ENCODE results near the gene RBM43. TPM values are rescaled to one million over a fixed set of nuclear protein-coding genes. Genes with fewer than 3 reads are reported as not detected.

RBM43 gene
- total RNA-seq, 1 donor from 2014 or later, result 4.8 TPM

- peaks cover under 1% of the 10 kb centered on the region for H3K27me3 Mint-ChIP-seq
- TF ChIP-seq, protein P1, sequence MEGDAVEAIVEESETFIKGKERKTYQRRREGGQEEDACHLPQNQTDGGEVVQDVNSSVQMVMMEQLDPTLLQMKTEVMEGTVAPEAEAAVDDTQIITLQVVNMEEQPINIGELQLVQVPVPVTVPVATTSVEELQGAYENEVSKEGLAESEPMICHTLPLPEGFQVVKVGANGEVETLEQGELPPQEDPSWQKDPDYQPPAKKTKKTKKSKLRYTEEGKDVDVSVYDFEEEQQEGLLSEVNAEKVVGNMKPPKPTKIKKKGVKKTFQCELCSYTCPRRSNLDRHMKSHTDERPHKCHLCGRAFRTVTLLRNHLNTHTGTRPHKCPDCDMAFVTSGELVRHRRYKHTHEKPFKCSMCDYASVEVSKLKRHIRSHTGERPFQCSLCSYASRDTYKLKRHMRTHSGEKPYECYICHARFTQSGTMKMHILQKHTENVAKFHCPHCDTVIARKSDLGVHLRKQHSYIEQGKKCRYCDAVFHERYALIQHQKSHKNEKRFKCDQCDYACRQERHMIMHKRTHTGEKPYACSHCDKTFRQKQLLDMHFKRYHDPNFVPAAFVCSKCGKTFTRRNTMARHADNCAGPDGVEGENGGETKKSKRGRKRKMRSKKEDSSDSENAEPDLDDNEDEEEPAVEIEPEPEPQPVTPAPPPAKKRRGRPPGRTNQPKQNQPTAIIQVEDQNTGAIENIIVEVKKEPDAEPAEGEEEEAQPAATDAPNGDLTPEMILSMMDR (IDR thresholded peaks at IDR 0.05), result no peak
- DNase-seq, result no peak
- no peaks in the 10 kb centered on the region for H3K4me1 Mint-ChIP-seq
- intact Hi-C loops (cut with micrococcal nuclease), result no loop called here
- H3K27ac Mint-ChIP-seq, result no peak overlapping the region
- H3K9me3 Mint-ChIP-seq, result no peaks in the 10 kb centered on the region
- POLR2A ChIA-PET, result no interaction called here
- no peak for ATAC-seq (ENCODE audit: low read depth)
- CTCF ChIA-PET, result no interaction called here
- no peaks in the 10 kb centered on the region for H3K36me3 Mint-ChIP-seq (ENCODE audit: low read depth)
- no peak overlapping the region for H3K4me3 Mint-ChIP-seq
Observed at GRCh38 chr2:151207100-151207499, 54.6 kb downstream of the RBM43 start.

- no peak overlapping the region for H3K4me3 Mint-ChIP-seq
- ATAC-seq (ENCODE audit: low read depth), result no peak
- intact Hi-C loops (cut with micrococcal nuclease), result no loop called here
- TF ChIP-seq, protein P1 (IDR thresholded peaks at IDR 0.05), result no peak
- DNase-seq, result no peak
- ChIA-PET CTCF (no interaction called here), POLR2A (no interaction called here)
- no peaks in the 10 kb centered on the region for H3K4me1 Mint-ChIP-seq
- no peak overlapping the region for H3K27ac Mint-ChIP-seq
- no peaks in the 10 kb centered on the region for H3K9me3 Mint-ChIP-seq
- H3K27me3 Mint-ChIP-seq, result no peaks in the 10 kb centered on the region
- H3K36me3 Mint-ChIP-seq (ENCODE audit: low read depth), result no peaks in the 10 kb centered on the region
Observed at GRCh38 chr2:151206446-151206968, 55.2 kb downstream of the RBM43 start.

DNA sequence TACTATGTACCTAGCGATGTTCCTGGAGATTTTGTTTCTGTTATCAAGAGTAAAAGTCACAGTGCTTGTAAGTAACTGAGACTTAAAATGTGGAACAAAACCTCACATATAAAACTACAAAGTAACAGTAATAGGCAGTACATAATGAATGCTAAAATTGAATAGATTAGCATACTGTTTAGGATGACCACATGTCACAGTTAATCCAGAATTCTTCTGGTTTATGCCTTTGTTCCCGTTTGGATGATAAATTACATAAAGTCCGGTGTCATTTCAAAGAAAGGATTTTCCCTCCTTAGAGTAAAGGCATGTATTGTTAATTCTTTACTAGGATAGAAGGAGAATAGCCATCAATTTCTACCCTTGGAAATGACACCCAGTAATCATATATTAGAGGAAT is 56.1 kb downstream of the RBM43 start:
- TF ChIP-seq, protein P1 (IDR thresholded peaks at IDR 0.05), result no peak
- no peak for DNase-seq
- no peaks in the 10 kb centered on the region for H3K36me3 Mint-ChIP-seq (ENCODE audit: low read depth)
- ChIA-PET CTCF (no interaction called here), POLR2A (no interaction called here)
- intact Hi-C loops (cut with micrococcal nuclease), result no loop called here
- H3K27me3 Mint-ChIP-seq, result no peaks in the 10 kb centered on the region
- H3K4me1 Mint-ChIP-seq, result no peaks in the 10 kb centered on the region
- H3K27ac Mint-ChIP-seq, result no peak overlapping the region
- H3K9me3 Mint-ChIP-seq, result no peaks in the 10 kb centered on the region
- no peak for ATAC-seq (ENCODE audit: low read depth)
- H3K4me3 Mint-ChIP-seq, result no peak overlapping the region

DNA sequence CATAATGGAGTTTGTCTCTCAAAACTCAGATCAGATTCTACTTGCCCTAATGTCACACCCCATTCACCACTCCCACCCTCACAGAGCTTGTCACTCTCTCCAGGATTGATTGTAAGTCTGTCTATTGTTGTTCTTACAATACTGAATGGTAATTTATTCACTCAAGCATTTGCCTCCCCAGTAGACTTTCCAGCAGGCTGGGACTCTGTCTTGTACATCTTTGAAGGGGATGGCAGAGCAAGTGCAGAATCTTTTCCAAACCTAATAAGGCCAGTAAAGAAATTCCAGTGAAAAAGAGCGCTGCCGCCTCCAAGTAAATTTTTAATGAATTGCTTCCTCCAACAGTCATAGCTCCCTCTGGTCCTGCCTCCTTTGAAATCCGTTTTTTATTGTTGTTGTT is 56.9 kb downstream of the RBM43 start:
- no peaks in the 10 kb centered on the region for H3K9me3 Mint-ChIP-seq
- H3K36me3 Mint-ChIP-seq (ENCODE audit: low read depth), result no peaks in the 10 kb centered on the region
- no peaks in the 10 kb centered on the region for H3K4me1 Mint-ChIP-seq
- TF ChIP-seq, protein P1 (IDR thresholded peaks at IDR 0.05), result no peak
- H3K4me3 Mint-ChIP-seq, result no peak overlapping the region
- POLR2A ChIA-PET, result no interaction called here
- CTCF ChIA-PET, result no interaction called here
- ATAC-seq (ENCODE audit: low read depth) (no peak), DNase-seq (no peak)
- no peaks in the 10 kb centered on the region for H3K27me3 Mint-ChIP-seq
- no peak overlapping the region for H3K27ac Mint-ChIP-seq
- intact Hi-C loops (cut with micrococcal nuclease), result no loop called here

DNA sequence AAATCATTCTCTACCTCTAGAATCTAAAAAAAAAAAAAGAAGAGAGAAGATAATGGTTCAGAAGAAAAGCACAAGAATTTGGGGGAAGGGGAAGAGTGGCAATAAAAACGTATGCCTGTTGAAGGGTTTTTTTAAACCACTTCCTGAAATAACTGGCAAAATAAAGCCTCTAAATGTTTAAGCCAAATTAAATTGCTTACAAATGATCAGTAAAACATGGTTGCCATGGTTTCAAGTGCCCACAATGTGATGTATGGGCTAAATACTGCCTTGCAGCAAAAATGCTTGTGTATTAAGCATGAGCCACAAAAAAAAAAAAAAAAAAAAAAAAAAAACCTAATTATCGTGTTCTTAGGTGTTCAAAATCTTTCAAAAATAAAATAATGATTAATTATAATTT is 60.8 kb downstream of the RBM43 start:
- H3K27me3 Mint-ChIP-seq, result peaks cover 2% of the 10 kb centered on the region
- CTCF ChIA-PET, result no interaction called here
- H3K4me3 Mint-ChIP-seq, result no peak overlapping the region
- no peak for ATAC-seq (ENCODE audit: low read depth)
- intact Hi-C loops (cut with micrococcal nuclease), result no loop called here
- DNase-seq, result no peak
- no peak overlapping the region for H3K27ac Mint-ChIP-seq
- no peaks in the 10 kb centered on the region for H3K4me1 Mint-ChIP-seq
- no peaks in the 10 kb centered on the region for H3K36me3 Mint-ChIP-seq (ENCODE audit: low read depth)
- TF ChIP-seq, protein P1 (IDR thresholded peaks at IDR 0.05), result no peak
- H3K9me3 Mint-ChIP-seq, result no peaks in the 10 kb centered on the region
- POLR2A ChIA-PET, result no interaction called here
